ENCODE data around the gene MRM1. TPM values are rescaled to one million over a fixed set of nuclear protein-coding genes. Genes with fewer than 3 reads are reported as not detected.

The MRM1 gene
- total RNA-seq, 4 donors from 2014 or later: 8.8 to 13.9 (median 10.8) TPM

DNA sequence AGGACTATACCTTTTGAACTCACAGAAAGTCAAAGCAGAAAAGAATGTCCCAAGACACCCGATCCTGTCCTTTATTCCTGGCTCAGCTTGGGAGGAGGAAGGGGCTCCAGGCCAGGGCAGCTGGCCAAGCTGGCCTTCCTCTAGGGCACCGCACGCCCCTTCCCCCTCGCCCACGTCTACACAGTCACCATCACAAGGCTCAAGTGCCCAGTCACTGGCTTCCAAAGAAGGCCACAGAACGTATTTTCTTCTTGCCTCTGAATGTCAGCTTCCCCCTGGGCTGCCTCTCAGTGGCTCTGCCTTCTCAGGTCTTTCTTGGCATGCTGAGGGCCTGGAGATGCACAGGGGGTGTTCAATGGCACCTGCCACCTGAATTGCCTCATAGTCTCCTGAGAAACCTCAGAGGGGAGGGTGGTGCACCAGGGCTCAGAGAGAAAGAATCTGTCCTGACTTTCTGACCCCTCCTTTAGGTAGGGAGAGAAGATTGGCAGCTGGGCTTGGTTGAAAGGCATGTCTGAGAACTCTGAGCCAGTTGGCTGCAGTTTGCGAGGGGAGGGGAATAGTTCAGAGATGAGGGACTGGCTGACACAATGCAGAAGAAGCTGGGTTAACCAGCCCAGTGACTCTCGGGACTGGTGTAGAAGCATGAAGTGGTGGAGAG is 7.6 kb upstream of the MRM1 start:
- no peak overlapping the region for H3K27ac ChIP-seq
- no peaks in the 10 kb centered on the region for H3K27me3 ChIP-seq
- TF ChIP-seq, protein P1, sequence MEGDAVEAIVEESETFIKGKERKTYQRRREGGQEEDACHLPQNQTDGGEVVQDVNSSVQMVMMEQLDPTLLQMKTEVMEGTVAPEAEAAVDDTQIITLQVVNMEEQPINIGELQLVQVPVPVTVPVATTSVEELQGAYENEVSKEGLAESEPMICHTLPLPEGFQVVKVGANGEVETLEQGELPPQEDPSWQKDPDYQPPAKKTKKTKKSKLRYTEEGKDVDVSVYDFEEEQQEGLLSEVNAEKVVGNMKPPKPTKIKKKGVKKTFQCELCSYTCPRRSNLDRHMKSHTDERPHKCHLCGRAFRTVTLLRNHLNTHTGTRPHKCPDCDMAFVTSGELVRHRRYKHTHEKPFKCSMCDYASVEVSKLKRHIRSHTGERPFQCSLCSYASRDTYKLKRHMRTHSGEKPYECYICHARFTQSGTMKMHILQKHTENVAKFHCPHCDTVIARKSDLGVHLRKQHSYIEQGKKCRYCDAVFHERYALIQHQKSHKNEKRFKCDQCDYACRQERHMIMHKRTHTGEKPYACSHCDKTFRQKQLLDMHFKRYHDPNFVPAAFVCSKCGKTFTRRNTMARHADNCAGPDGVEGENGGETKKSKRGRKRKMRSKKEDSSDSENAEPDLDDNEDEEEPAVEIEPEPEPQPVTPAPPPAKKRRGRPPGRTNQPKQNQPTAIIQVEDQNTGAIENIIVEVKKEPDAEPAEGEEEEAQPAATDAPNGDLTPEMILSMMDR (IDR thresholded peaks at IDR 0.05 in 4 of 5, conservative IDR thresholded peaks at IDR 0.05 in 1 of 5): no peak
- no peak for TF ChIP-seq POLR2A (IDR thresholded peaks at IDR 0.05)
- ATAC-seq (no peak), DNase-seq (no peak)
- peaks cover 14 to 20% of the 10 kb centered on the region in 2 donors for H3K4me1 ChIP-seq
- H3K36me3 ChIP-seq: peaks cover 0 to 16% of the 10 kb centered on the region in 2 donors
- intact Hi-C loops (cut with DNase I; ENCODE audit: low total_unique reads): no loop called here
- no peak overlapping the region for H3K4me3 ChIP-seq
- in situ Hi-C loops (cut with MboI; ENCODE audit: low sequenced_read_pairs in 4 of 4): loop anchor here in 1 of 4 donors (10.0 kb wide), 1 partner anchor 59 kb away; the partner anchor contains the start of genes MYO19 and PIGW
- no peaks in the 10 kb centered on the region for H3K9me3 ChIP-seq

DNA sequence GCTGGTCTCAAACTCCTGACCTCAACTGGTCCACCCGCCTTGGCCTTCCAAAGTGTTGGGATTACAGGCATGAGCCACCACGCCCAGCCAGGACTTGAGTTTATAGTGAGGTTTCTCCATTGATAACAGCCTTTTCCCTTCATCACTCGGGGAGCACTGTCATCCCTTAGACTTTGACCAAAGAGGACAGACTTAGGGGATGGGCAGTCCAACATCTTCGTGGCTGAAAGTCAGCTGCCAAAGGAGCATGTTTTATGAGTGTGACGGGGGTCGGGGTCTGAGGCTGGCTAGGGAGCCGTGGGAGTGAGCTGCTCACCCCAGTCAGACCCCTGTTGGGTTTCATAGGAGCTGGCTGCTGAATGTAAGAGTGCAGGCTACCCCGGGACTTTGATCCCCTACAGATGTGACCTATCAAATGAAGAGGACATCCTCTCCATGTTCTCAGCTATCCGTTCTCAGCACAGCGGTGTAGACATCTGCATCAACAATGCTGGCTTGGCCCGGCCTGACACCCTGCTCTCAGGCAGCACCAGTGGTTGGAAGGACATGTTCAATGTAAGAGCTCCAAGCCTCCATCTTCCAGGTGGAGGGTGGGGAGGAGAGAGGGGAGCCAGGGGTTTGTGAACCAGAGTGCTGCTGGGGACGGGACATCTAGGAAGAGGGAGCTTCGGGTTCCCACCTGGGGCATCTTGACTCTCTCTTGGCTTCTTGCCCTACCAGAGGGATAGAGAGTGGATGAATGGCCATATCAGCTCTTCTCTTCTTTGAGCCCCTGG is 6.6 kb upstream of the MRM1 start:
- H3K36me3 ChIP-seq: peaks cover 0 to 5% of the 10 kb centered on the region in 2 donors
- no peak overlapping the region for H3K27ac ChIP-seq
- in situ Hi-C loops (cut with MboI; ENCODE audit: low sequenced_read_pairs in 4 of 4): loop anchor here in 1 of 4 donors (10.0 kb wide), 1 partner anchor 60 kb away; the partner anchor contains the start of genes MYO19 and PIGW
- TF ChIP-seq, protein P1 (IDR thresholded peaks at IDR 0.05 in 4 of 5, conservative IDR thresholded peaks at IDR 0.05 in 1 of 5): no peak
- no peak for TF ChIP-seq POLR2A (IDR thresholded peaks at IDR 0.05)
- H3K4me3 ChIP-seq: no peak overlapping the region
- H3K27me3 ChIP-seq: no peaks in the 10 kb centered on the region
- intact Hi-C loops (cut with DNase I; ENCODE audit: low total_unique reads): no loop called here
- ATAC-seq: no peak
- H3K9me3 ChIP-seq: no peaks in the 10 kb centered on the region
- H3K4me1 ChIP-seq: peaks cover 14 to 20% of the 10 kb centered on the region in 2 donors
- DNase-seq: no peak

DNA sequence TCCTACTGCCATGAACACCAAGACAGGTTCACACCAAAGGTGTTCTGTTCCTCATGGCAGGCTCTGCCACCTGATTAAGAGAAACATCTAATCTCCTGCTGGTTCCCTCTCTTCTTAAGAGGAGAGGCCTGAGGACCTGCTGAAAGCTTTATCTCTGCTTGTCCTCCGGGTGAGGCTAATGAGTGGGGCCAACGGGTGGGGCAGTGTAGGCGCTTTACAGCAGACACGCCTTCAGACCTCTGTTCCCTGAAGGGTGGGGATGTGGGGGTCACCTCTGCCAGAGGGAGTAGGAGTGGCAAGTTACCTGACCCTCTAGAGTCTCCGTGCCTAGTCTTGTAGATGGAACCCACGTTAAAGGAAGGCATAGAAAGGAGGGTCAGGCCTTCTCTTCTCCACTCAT is 4.2 kb upstream of the MRM1 start:
- TF ChIP-seq POLR2A (IDR thresholded peaks at IDR 0.05): no peak
- TF ChIP-seq, protein P1 (IDR thresholded peaks at IDR 0.05 in 4 of 5, conservative IDR thresholded peaks at IDR 0.05 in 1 of 5): no peak
- Histone ChIP-seq H3K27ac (no peak overlapping the region), H3K4me3 (no peak overlapping the region), H3K4me1 (peaks cover 22 to 23% of the 10 kb centered on the region in 2 donors), H3K36me3 (no peaks in the 10 kb centered on the region), H3K9me3 (no peaks in the 10 kb centered on the region), H3K27me3 (no peaks in the 10 kb centered on the region)
- in situ Hi-C loops (cut with MboI; ENCODE audit: low sequenced_read_pairs in 4 of 4): loop anchor here in 1 of 4 donors (10.0 kb wide), 1 partner anchor 62 kb away; the partner anchor contains the start of genes MYO19 and PIGW
- DNase-seq (no peak), ATAC-seq (no peak)
- intact Hi-C loops (cut with DNase I; ENCODE audit: low total_unique reads): no loop called here

DNA sequence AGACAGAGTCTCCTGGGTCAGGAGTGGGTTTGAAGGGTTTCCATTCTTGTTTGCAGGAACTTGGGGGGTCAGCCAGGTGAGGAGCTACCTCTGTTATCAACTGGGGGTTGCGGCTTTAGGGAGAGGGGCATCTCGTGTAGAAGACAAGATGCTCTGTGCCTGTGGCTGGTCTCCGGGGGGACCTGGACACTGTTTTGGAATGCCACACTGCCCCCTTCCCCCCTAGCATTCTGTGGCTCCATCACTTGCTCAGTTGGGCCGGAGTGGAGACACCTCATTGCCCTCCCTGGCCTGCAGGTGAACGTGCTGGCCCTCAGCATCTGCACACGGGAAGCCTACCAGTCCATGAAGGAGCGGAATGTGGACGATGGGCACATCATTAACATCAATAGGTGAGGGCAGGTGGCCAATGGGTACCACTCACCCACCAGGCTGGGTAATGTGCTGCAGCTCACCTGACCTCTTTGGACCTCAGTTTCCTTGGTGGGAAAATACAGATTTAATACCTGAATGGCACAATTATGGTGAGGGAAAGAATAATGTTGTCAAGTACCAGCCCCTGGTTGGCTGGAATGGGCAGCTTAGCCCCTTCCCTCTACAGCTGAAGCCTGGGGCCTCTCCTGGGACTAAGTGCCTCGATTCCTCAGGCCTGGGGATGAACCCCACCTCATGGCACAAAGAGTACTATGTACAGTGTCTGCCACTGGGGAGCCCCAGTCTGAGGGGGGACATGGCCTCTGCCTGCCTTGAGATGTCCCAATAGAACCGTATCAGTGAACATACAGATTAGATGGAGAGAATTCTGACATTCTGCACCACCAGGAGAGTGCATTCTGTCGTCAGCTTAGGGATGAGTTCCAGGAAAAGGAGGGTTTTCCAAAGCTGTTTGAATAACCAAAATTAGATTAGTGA is 3.3 kb upstream of the MRM1 start:
- Histone ChIP-seq H3K9me3 (no peaks in the 10 kb centered on the region), H3K36me3 (no peaks in the 10 kb centered on the region), H3K4me3 (no peak overlapping the region), H3K4me1 (peaks cover 20 to 23% of the 10 kb centered on the region in 2 donors), H3K27me3 (no peaks in the 10 kb centered on the region), H3K27ac (no peak overlapping the region)
- ATAC-seq: no peak
- in situ Hi-C loops (cut with MboI; ENCODE audit: low sequenced_read_pairs in 4 of 4): loop anchor here in 1 of 4 donors (10.0 kb wide), 1 partner anchor 63 kb away; the partner anchor contains the start of genes MYO19 and PIGW
- DNase-seq: no peak
- intact Hi-C loops (cut with DNase I; ENCODE audit: low total_unique reads): no loop called here
- TF ChIP-seq, protein P1 (IDR thresholded peaks at IDR 0.05 in 4 of 5, conservative IDR thresholded peaks at IDR 0.05 in 1 of 5): no peak
- no peak for TF ChIP-seq POLR2A (IDR thresholded peaks at IDR 0.05)

Data from gastrocnemius medialis (tissue), 4 donors.